VCaP (cell line): ENCODE data around the gene REELD1.

ENCODE experiments used
- H3K27ac ChIP-seq: fragments of 450-650 bp; 2 replicates; pipeline ENCODE4 v1.5.1; 2017
- TF ChIP-seq, protein P1 (sequence below): fragments of 450-650 bp; conservative IDR thresholded peaks from 2 replicates; pipeline ENCODE4 v1.5.1; 2017; ENCODE audit warnings: mild to moderate bottlenecking, moderate library complexity

The REELD1 gene

DNA sequence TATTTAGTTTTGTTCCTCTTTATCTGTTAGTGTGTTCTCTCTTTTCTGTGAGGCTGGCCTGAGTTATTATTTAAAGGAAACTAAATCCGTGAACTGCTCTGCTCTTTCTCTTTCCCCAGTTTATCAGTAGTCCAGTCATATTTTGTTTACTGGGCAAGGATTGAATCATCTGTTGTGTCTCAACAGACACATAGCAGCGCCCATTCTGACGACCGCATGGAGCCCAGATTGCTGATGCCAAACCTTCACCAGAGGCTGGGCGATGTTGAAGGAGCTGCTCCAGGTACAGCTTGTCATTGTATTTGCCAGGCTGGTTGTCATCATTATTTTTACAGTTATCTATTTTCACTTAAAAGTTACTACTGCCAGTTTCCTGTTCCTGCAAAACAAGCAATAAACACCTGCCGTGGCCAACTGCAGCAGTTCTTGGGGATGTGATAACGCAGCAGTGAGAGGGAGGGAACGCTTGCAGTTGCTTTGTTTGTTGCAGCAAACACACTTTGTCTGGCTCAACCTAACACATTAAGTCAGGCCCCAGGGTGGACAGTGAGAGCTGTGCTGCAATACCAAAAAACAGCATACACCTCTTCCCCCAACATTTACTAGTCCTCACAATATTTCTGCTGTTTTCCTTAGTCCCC is 10.1 kb downstream of the REELD1 start:
- peak overlapping the region; percentile 59 for H3K27ac ChIP-seq
- TF ChIP-seq, protein P1, sequence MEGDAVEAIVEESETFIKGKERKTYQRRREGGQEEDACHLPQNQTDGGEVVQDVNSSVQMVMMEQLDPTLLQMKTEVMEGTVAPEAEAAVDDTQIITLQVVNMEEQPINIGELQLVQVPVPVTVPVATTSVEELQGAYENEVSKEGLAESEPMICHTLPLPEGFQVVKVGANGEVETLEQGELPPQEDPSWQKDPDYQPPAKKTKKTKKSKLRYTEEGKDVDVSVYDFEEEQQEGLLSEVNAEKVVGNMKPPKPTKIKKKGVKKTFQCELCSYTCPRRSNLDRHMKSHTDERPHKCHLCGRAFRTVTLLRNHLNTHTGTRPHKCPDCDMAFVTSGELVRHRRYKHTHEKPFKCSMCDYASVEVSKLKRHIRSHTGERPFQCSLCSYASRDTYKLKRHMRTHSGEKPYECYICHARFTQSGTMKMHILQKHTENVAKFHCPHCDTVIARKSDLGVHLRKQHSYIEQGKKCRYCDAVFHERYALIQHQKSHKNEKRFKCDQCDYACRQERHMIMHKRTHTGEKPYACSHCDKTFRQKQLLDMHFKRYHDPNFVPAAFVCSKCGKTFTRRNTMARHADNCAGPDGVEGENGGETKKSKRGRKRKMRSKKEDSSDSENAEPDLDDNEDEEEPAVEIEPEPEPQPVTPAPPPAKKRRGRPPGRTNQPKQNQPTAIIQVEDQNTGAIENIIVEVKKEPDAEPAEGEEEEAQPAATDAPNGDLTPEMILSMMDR, result no peak

DNA sequence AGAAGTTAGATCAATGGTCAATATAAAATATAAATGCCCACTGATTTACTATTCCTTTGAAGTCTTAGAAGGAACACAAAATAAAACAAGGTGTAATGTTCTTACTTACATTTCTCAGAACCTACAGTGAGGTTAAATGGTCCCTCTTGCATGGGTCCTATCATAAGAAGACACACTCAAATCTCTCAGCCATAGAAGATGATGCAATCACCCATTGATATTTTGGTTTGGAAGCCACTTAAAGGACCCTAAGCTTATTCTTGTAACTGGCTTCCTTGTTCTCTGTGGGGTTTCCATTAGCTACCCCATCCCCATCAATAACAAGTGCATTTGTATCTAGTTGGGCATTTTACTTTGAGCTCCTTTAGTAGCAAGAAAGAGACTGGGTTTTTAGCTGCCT is 15.1 kb downstream of the REELD1 start:
- TF ChIP-seq, protein P1, result no peak
- H3K27ac ChIP-seq, result no peak overlapping the region

DNA sequence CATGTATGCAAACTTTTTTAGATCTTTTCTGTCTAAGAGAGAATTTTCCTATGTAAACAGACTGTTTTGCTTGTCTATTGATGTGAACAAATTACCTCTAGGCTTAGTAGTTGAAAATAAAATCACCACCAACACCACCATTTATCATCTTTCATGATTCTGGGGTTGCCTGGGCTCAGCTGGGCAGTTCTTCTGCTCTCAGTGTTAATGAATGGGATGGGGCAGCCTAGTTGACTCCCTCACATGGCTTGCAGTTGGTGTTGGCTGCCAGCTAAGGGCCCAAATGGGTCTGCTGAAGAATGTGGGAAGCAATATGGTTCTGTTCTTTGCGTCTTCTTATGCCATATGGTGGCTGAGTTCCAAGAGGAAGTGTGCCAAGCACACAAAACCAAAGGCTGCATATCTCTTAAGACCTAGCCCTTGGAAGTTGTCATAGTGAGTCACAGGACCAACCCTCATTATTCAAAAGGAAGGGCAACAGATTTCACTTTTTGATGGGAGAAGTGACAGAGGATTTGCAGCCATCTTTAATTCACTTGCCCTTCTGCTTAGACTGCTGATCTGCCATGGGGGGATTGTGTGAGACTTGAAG is 17.9 kb downstream of the REELD1 start:
- no peak overlapping the region for H3K27ac ChIP-seq
- TF ChIP-seq, protein P1, result no peak

DNA sequence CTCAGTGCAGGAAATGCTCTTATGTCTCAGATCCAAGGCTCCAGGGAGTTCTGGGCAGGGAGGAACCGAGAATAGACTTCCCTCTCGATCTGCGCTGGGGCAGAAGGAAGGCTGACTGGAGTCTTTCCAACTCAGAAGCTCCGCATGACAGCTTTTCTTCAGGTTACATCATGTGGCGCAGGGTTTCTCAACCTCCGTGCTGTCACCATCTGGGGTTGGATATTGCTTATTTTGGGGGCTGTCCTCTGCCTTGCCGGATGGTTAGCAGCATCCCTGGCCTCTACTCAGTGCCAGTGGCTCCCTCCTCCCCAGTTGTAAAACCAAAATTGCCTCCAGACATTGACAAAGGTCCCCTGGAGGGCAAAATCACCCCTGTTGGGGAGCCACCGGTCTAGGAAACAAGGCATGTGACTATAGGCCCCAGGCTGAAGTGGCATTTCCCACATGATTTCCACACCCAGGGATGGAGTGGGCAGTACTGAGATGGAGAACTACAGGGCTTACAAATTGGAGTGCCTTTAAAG is 21.4 kb downstream of the REELD1 start:
- TF ChIP-seq, protein P1, result no peak
- H3K27ac ChIP-seq, result no peak overlapping the region

DNA sequence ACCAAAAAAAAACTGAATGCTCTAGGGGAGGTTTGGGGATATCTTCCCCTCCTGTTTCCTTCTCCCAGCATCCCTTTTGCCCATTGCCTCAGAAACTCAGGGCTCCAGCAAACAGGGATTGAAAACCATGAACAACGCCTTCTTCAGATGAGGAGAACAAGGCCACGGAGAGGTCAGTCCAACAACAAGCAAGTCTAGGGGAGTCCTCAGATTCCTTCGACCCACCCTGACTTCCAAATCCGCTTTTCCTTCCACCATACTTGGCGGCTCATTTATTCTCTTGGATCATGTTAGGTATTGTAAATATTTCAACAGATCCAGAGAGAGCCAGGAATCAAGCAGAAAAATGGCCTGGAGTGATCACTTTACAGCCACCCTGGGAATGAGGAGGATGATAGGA is 21.9 kb downstream of the REELD1 start:
- no peak overlapping the region for H3K27ac ChIP-seq
- TF ChIP-seq, protein P1, result no peak

DNA sequence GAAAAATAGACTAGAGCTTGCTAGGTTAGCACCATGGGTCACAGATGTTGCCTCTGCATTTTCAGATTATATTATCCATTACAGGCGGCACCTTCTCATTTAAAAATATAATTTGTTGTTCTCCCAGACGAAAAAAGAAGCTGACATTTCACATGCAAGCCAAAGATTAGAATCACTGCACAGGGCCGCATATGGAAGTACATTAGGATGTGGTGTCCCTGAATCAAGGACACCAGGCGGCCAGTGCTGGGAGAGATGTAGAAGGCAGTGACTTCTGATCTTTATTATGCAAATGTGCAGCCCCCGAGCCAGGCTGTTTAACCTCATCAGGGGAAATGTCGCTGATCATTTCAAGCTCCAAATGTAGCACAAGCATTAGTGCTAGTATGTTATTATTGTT is 22.8 kb downstream of the REELD1 start:
- TF ChIP-seq, protein P1, result no peak
- no peak overlapping the region for H3K27ac ChIP-seq

DNA sequence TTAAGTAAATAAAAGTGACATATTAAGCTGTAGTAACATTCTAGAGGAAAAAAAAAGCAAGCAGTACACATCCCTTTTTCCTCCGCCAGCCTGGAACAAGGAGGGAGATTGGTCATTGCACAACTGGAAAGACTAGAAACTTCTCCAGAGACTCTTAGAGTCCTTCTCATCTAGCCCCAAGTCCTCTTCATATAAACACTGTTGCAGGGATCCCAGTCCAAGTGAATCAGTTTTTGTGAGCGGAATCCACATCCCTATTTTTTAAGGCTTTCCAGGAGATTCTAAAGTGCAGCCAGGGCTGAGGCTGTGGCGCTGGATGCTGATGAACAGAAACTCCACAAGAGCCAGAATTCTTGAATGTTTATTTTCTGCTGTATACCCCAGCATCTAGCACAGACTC is 23.8 kb downstream of the REELD1 start:
- no peak overlapping the region for H3K27ac ChIP-seq
- TF ChIP-seq, protein P1, result no peak
